ENCODE data around the gene RHOA. TPM values are rescaled to one million over a fixed set of nuclear protein-coding genes. Genes with fewer than 3 reads are reported as not detected.

RHOA gene
- total and polyA plus RNA-seq, 2 of the 4 experiments (the other 2 are of a cell fraction), result 383 to 879 TPM

GRCh38 chr3:49403891-49404290 is 7.9 kb downstream of the RHOA start:
- Histone ChIP-seq H3K9ac (ENCODE audit: low read depth, low read length) (no peak overlapping the region), H3K9me3 (ENCODE audit: control insufficient read depth, insufficient read depth, low read length) (no peaks in the 10 kb centered on the region), H3K56ac (ENCODE audit: extremely low read depth, insufficient read depth, low read length) (no peak overlapping the region), H3K18ac (ENCODE audit: low read depth, low read length) (no peak overlapping the region), H3K4me3 (ENCODE audit: insufficient read depth, low read depth, low read length) (no peak overlapping the region), H4K5ac (ENCODE audit: low read depth, low read length) (no peak overlapping the region), H4K8ac (ENCODE audit: low read depth in 2 of 2, low read length in 2 of 2) (no peak overlapping the region), H3K4me1 (ENCODE audit: control insufficient read depth, insufficient read depth, low read length) (peaks cover 3% of the 10 kb centered on the region), H3K27me3 (ENCODE audit: control insufficient read depth, insufficient read depth, low read length) (no peaks in the 10 kb centered on the region), H4K20me1 (ENCODE audit: insufficient read depth, low read length) (peaks cover 97% of the 10 kb centered on the region), H3K79me1 (ENCODE audit: low read depth in 1 of 2, low read length in 2 of 2) (peaks cover 0 to 24% of the 10 kb centered on the region in 2 experiments; a peak in 2 of 4 replicates), H2AK5ac (ENCODE audit: low read depth, low read length) (no peak overlapping the region), H3K14ac (replicated peaks; ENCODE audit: low read depth, low read length) (no peak overlapping the region), H2AFZ (replicated peaks; ENCODE audit: low read length, poor library complexity) (no peak overlapping the region), H2BK20ac (ENCODE audit: low read depth, low read length) (no peak overlapping the region), H2BK5ac (ENCODE audit: low read depth, low read length, poor library complexity, severe bottlenecking) (no peak overlapping the region), H3K27ac (ENCODE audit: insufficient read depth, low read length) (no peak overlapping the region), H4K91ac (ENCODE audit: insufficient read depth, low read depth, low read length) (no peak overlapping the region), H3K4me2 (ENCODE audit: low read depth, low read length) (no peak overlapping the region), H3K4ac (ENCODE audit: low read depth, low read length) (no peak overlapping the region), H3K9me1 (ENCODE audit: insufficient read depth, low read length) (peaks cover 16% of the 10 kb centered on the region), H2BK120ac (ENCODE audit: low read depth, low read length) (no peak overlapping the region), H2AK9ac (replicated peaks; ENCODE audit: low read depth, low read length, poor library complexity) (no peak overlapping the region), H3K36me3 (ENCODE audit: control insufficient read depth, insufficient read depth, low read length) (peaks cover 13% of the 10 kb centered on the region), H3K23ac (ENCODE audit: low read depth, low read length) (no peak overlapping the region), H2BK15ac (ENCODE audit: low read depth, low read length) (no peak overlapping the region)
- ChIA-PET POLR2A (ENCODE audit: unreplicated experiment) (no interaction called here), CTCF (no interaction called here)
- no peak for DNase-seq
- intact Hi-C loops (cut with micrococcal nuclease), result no loop called here
- no CpG with 5 or more reads among the region's 5 CpGs for WGBS, 2 experiments (ENCODE audit: extremely low coverage in 2 of 2, insufficient read length in 1 of 2)
- TF ChIP-seq RCOR1 (IDR thresholded peaks at IDR 0.05; ENCODE audit: insufficient replicate concordance, low read length) (no peak), MAZ (IDR thresholded peaks at IDR 0.05; ENCODE audit: borderline replicate concordance, low read depth, low read length) (no peak), CTCF (conservative IDR thresholded peaks at IDR 0.05; ENCODE audit: low read depth, low read length) (no peak), RAD21 (IDR thresholded peaks at IDR 0.05; ENCODE audit: low read length) (no peak), FOS (IDR thresholded peaks at IDR 0.05; ENCODE audit: low read depth, low read length) (no peak), MXI1 (IDR thresholded peaks at IDR 0.05; ENCODE audit: borderline replicate concordance, low read depth, low read length) (no peak)
- no TSS peak for BruUV-seq (replicated peaks)
- no peak for ATAC-seq (ENCODE audit: low read depth)
- in situ Hi-C loops (cut with MboI; ENCODE audit: low sequenced_read_pairs), result no loop called here
- dilution Hi-C loops (cut with HindIII; ENCODE audit: low sequenced_read_pairs, unreplicated experiment), result no loop called here

Data from IMR-90 (cell line).